ENCODE results near the gene EHF.

Gene EHF

DNA sequence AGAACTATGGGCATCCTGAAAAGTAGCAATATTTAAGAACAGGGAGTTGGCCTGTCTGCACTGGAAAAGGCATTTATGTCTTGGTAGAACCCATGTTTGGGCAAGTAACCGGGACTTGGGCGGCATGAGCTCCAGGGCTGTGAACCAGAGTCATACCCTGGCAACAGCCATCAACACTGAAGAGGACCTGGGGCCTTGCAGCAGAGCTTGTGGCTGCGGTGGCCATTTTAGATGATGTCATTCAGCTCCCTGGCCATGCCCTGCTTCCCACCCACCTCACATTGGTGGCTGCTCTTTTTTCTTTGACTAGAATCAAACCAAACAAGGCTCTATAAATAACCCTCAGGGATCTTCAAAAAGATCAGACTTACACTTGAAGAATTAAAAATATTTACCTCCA, 26.6 kb downstream of the EHF start:
- DNase-seq = no peak

DNA sequence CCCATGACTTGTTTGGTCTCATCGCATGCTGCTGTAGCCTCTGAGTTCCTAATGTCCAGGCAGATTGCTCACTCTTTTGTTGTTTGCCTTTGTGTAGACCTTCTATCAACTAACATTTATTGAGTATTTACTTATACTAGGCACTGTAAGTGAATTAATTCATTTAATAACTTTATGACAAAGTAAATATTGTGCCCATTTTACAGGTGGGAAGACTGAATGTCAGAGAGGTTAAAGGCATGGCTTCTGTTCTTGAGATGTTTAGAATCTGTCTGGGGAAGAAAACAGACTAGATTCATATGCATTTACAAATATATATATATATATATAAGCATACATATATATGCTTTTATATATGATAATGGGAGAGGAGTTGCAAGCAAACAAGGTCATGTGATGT, 27.1 kb downstream of the EHF start:
- no peak for DNase-seq

DNA sequence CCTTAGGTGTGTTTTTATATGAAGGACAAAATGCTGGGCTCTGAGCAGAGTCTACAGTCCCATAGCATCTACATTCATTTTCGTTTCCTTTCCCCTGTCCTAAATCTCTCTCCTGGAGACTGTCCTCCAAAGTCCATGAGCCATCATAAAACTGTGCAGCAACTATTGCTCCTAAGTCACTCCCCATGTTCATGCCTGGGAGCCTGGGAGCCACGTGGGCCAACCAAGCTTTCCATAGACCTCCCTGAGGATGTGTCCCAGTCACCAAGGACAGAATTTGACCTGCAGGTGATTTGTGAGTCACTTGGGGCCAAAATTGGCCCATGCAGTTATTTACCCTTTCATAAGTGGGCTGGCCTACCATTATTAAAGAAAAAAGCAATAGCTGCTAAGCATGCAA, 28.7 kb downstream of the EHF start:
- DNase-seq = no peak

DNA sequence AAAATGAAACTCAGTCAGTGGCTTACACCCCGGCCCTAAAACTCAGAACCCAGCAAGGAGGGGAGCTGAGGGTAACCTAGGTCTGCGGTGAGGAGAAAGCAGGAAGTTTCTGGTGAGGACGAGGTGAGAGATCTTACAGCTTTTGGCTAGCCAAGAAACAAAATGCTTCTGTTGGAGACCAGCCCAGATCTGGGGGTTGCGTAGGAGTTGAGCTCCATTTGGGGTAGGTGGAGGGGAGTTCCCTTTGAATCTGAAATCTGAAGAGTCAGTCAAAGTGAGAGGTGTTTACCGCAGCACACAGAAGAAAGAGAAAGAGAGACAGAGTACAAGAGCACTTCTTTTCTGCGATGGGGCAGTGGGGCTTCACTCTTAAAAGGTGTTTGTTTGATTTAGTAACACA, 29.6 kb downstream of the EHF start:
- peak; percentile 62 to 67 for DNase-seq

DNA sequence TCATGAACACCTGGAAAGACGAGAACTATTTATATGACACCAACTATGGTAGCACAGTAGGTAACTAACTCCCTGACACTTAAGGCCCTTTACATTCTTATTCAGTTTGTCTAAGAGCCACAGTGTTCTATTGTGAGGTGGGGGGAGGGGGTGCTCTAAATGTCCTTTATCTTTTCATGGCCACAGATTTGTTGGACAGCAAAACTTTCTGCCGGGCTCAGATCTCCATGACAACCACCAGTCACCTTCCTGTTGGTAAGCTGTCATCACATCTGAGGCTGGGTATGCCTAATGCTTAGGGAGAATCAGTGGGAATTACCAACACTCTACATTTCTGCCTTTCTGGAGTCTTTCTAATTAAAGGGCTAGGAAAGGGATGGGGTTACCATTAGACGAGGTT, 30.7 kb downstream of the EHF start:
- DNase-seq = no peak

DNA sequence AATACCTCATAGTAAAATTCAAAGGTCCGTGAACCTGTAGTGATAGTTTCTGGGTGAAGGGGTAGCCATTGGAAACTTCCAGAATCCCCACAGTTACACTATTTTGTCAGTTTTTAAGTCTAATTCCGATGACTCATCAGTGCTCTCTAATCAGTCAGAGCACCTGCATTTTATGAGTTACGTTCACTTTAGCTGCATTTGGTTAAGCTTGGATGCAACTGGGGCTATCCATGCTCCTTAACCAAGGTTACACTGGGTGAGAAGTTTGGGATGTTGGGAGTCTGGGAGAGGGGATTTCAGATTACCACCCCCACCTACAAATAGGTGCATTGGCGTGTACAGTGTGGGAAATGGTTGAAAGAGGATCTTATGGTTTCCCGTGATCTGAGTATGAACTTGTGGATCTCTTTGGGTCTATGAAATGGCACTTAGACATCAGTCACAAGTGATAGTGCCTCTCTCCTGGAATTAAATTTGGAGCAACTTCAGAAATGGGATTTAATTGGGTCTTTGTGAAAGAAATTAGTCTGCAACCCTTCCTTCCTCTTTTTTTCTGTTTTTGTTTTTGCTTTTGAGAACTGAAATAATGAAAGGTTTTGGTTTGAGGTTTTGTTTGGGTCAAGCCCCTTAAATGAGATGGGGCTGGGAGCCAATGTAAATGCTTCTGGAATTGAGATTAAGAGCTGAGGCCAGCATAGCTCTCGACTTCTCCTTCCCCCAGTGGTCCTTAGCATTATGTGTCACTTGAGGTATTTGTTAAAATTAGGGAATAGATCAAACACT, 31.5 kb downstream of the EHF start:
- DNase-seq = no peak

DNA sequence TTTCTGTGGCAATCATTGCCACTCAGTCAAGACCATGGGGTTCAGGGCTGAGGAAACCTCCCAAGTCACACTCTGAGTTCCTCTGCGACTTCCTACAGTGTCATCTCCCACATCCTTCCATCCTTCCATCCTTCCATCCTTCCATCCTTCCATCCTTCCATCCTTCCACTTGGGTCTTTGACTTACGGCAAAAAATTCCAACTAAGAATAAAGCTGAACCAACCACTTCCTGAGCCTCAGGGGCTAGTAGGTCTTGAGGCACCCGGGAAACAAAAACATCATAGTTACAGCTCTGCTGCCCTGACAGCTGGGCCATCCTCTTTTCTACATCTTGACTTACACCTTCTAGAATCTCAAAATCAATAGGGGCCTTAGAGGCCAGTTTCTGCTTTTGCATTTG, 32.1 kb downstream of the EHF start:
- no peak for DNase-seq

DNA sequence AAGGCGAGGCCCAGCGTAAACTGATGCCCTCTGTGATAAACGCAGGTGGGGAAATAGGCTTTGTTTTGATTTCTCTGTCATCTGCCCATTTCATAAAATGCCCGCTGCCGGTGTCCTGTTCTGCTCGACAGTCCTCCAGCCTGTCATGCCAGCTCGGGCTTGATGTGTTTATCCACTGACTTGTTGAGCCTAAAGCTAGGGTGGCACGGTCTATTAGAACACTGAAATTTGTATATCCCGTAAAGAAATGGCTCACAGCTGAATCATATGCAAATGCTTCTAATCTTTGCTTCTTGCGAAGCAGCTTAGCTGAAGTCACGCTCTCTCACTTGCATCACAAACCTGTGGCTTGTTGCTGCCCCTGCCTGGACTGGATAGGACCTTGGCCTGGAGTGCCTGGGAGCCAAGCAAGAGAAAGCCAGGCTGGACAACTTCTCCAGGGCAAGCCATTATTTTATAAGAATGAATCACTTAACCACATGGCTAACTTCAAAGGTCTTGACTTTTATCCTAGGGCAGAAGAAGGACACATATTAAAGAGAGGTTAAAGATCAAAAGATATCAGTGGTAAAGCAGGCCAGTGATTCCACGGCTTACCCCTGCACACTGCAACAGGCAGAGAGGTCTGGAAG, 33.1 kb downstream of the EHF start:
- DNase-seq = no peak

DNA sequence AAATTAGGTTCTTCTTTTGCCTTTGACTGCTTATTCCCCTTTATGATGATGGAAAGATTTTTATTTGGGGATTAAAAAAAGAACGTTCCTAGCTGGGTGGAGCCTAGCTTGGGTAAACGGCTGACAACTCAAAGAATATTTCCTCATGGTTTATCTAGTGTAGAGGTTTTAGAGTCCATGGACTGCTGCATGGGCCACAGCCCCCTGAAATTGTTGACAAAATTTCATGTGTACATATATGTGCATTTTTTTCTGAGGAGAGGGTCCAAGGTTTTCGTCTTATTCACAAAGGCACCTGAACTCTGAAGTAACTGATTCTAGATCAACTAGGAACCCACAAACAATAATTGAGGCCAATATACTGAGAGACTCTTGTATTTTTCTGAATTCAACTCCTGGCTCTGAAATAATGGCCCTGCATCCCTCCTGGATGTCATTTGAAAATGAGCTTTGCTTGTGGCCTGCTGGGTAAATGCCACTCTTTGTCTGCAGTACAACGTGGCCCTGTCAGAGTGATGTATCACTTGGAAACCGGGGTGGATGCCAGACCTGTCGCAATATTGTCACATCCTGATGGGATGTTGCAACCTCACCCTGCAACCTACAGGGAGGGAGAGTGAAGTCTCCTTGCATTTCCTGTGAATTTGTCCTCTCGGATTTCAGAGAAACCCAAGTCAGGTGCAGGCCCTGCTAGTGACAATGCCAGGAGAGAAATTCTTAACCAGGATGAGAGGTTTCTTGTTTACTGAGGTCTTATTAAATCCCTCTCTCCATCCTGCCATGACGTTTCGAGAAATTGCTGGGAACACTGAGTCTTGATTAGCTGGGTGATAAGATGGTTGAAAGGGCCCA, 33.8 kb downstream of the EHF start:
- DNase-seq = no peak

DNA sequence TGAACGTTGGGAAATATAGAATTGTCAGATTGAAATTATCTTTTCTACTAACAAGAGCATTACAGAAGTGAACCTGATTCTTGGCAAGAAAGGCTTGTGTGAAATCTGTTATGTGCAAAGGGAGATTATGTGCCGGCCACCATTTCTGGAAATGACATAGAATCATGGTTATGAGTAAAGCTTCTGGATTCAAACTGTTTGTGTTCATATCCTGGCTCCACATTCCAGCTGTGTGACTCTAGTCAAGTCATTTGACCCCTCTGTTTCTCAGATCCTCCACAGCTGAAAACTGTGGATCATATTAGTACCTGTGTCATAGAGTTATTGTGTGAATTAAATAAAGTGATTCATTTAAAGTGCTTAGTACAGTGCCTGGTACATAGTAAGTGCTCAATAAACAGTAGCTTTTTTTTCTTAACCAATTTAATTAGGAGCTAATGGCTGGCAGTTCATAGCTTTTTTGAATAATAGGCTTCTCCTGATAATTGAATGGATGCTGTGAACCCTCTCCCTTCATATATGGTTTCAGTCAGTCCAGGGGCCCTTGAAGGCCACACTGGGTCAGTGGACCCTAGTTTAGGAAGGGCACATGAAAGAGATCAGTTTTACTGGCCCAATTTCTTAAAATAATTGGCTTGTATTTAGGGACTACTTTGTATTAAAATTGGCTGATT, 34.6 kb downstream of the EHF start:
- DNase-seq = no peak

DNA sequence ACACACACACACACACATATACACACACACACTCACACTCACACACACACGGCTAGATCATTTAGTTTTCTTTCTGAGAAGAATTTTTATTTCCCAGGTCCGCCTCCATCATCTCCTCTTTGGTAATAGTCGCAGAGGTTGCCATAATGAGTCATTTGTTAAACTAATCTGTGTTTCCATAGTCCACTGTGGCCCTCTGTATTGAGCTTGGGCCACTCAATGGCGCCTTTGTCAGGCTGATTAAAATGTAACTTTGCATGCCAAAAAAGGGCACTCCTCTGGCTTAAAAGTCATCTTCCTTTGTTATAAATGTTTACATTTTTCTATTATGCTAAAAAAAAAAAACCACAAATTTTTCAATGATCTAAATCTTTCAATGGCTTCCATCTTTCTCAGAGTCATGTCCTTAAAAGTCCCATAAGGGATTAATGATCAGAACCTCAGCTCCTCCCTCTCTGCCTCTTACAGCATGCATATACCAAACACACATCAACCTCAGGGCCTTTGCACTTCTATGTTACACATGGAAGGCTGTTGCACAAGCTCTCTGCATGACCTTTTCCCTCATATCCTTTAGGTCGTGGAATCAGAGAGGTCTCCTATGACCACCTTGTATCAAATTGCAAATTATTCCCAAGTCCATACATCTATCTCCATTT, 35.3 kb downstream of the EHF start:
- DNase-seq = no peak

DNA sequence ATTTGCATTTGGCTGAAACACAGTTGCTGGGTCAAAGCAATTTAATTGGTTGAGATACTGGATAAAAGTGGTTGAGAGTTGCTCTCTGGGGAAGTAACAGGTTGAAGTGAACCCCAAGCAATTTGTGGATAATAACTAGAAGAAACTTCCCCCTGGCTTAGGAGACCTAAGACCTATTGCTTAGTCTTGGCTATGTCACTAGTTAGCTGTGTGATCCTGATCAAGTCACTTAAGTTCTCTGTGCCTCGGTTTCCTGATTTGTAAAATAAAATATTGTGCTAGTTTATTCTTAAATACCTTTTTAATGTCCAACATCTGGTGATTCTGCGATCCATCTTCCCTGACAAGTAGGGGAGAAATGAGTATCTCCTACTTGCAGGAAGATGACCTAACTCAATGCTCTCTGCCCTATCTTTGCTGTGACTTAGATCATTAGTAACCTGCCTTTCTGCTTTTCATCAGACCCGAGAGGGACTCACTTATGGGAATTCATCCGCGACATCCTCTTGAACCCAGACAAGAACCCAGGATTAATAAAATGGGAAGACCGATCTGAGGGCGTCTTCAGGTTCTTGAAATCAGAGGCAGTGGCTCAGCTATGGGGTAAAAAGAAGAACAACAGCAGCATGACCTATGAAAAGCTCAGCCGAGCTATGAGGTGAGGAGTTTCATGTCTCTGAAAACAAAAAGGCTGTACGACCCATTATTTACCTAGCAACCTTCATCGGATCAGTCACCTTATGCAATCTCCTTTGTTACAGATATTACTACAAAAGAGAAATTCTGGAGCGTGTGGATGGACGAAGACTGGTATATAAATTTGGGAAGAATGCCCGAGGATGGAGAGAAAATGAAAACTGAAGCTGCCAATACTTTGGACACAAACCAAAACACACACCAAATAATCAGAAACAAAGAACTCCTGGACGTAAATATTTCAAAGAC, 37.5 kb downstream of the EHF start:
- no peak for DNase-seq

DNA sequence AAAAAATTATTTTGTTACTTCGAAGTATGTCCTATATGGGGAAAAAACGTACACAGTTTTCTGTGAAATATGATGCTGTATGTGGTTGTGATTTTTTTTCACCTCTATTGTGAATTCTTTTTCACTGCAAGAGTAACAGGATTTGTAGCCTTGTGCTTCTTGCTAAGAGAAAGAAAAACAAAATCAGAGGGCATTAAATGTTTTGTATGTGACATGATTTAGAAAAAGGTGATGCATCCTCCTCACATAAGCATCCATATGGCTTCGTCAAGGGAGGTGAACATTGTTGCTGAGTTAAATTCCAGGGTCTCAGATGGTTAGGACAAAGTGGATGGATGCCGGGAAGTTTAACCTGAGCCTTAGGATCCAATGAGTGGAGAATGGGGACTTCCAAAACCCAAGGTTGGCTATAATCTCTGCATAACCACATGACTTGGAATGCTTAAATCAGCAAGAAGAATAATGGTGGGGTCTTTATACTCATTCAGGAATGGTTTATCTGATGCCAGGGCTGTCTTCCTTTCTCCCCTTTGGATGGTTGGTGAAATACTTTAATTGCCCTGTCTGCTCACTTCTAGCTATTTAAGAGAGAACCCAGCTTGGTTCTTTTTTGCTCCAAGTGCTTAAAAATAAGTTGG, 38.3 kb downstream of the EHF start:
- DNase-seq = no peak

DNA sequence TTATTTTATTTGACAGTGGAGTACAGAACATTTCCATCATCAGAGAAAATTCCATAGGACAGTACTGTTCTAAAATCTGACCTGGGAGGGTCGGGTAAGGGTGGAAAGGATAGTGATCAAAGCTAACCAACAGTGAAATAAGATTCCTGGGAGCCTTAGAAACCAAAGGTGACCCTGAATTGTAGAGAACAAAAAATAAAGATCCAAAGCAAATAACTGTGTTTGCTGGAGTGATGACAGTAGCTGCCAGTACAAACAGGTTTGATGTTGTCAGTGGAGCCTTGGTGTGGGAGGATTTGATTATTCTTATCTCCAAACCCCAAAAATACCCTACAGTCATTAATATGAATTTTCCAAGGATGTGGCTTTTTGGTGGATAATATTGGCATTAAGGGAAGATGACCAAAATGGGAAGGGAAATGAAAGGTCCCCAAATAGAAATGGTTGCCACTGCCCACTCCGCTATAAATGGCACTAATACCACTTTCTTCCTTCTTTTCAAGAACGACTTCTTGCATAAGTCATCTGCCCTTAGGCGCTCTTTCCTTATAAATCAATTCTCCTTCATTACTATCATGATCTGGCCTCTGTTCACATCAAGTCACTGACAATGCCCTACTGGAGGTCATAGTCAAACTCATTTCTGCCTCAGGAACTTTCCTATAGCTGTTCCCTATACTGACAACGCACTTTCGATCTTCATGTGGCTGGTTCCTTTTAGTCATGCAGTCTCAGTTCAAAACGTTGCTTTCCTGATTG, 44.4 kb downstream of the EHF start:
- no peak for DNase-seq

DNA sequence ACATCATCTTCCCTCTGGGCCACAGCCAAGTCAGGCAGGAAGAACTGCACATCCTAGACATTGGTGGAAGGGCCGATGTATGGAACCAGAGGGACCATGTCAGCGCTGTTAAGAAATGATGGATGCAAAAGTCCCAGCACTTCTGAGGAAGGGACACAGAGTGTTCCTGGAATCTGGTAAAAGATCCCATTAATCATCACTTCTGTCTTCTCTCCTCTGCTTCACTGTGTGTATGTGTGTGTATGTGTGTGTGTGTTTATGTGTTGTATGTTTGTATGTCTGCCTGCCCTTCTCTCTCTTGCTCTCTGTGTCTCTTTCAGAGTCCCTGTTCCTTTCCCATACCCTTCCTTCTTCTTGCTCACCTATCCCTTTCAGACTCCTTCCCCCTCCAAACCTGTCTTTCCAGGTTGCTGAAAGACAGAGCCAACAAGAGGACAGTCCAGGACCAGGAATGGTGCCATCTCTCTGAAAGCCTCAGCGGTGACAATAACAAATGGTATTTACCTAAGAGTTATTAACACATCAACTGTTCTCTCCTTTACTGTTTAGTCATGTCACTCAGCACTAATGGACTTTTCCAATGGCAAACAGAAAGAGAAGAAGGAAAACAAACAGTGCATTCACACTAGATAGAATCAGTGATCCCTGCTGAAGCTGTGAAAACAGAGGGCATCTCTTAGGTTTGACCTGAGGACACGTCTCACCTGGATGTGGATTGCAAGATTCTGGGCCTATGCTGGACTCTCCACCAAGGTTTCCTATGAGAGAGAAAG, 47.1 kb downstream of the EHF start:
- no peak for DNase-seq

DNA sequence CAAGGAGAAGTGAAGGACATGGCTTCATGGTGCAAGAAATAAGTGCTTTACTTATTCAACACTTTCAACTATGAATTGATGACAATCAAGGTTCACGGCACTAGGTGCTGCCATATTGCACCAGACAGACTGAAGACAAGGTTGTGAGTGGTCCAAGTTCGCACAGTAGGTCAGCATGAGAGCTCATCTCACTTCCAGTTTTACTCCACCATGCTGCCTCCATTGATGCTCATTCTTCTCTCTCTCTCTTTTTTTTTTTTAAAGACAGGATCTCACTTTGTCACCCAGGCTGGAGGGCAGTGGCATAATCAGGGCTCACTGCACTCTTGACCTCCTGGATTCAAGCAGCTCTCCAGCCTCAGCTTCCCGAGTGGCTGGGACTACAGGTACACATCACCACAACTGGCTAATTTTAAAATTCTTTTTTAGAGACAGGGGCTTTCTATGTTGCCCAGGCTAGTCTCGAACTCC, 47.7 kb downstream of the EHF start:
- no peak for DNase-seq

DNA sequence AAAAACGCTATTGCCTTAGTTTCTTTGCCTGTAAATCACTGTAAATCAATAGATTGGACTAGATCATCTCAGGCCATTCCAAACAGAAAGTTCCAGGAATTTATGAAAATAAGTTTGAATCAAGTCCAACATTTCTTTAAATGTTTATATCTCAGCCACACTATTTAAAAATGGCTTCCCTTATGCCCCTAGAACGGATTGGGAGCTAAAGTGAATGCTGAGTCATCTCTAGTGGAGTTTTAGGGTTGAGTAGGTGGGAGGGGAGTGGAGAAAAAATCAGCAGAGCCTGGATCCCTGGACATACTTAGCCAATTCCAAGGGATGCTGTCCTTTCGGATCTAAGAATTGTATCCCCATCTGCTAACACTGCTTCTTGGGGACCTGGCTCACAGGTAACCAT, 48.6 kb downstream of the EHF start:
- no peak for DNase-seq

DNA sequence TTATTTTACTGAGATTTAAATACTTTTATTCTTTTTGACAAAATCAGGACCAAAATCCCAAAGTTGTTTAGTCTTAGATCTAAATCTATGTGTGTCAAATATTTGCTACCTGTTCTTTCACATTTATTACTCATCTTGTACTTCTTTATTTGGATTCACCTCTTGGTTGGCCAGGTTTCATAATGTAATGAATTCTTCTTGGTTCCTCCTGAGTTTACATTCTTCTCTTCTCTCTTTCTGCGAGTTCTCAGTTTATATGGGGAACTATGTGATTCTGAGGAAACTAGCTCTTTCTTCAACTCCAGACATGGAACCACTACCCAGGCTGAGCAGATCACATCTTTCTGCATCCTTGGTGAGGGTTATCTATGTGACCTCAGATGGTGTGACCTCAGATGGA, 50.2 kb downstream of the EHF start:
- DNase-seq = no peak

DNA sequence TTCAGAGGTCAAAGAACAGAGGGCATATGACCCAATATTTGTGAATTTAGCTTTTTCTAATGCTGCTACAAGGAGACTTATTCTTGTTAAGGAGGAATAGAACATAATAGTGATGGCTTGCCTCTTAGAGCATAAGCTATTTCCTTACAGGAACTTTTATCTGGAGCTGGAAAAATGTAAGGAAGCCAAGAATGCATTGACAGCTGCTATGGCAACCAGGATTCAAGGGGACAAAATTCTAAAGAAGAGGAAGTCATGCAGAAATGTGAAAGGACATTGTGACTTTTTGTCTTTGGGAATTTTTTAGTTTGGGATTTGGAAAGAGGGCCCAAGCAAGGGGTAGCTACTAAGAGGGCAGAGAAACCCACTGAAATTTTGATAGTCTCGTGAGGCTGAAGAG, 51.1 kb downstream of the EHF start:
- no peak for DNase-seq
